GM19193 (cell line): ENCODE data around the gene DENND5B.

Experiments used
- POLR2A ChIP-seq: IDR thresholded peaks from 4 replicates; pipeline ENCODE4 v1.6.1; 2011; ENCODE audit not compliant: insufficient read depth, insufficient read length; ENCODE audit errors: extremely low read depth

DENND5B gene

GRCh38 chr12:31590642-31591379, at the start of gene DENND5B:
DENND5B (minus strand) TSS chr12:31591136; CDS start chr12:31590832, 304 bp downstream.
- peak; percentile 62 for TF ChIP-seq POLR2A

GRCh38 chr12:31634620-31635019, 43.7 kb upstream of the DENND5B start:
- TF ChIP-seq POLR2A = no peak

GRCh38 chr12:31633464-31633863, 42.5 kb upstream of the DENND5B start:
- TF ChIP-seq POLR2A = no peak

- TF ChIP-seq POLR2A = no peak
Observed at GRCh38 chr12:31631809-31632208, 40.9 kb upstream of the DENND5B start.

- no peak for TF ChIP-seq POLR2A
Observed at GRCh38 chr12:31631023-31631724, 40.2 kb upstream of the DENND5B start.

GRCh38 chr12:31629756-31630732, 39.1 kb upstream of the DENND5B start:
- no peak for TF ChIP-seq POLR2A

- no peak for TF ChIP-seq POLR2A
Observed at GRCh38 chr12:31627456-31628054, 36.6 kb upstream of the DENND5B start.

GRCh38 chr12:31626270-31626995, 35.5 kb upstream of the DENND5B start:
- TF ChIP-seq POLR2A = no peak

GRCh38 chr12:31622038-31622437, 31.1 kb upstream of the DENND5B start:
- no peak for TF ChIP-seq POLR2A

GRCh38 chr12:31620311-31620710, 29.4 kb upstream of the DENND5B start:
- no peak for TF ChIP-seq POLR2A

GRCh38 chr12:31618228-31619025, 27.5 kb upstream of the DENND5B start:
- no peak for TF ChIP-seq POLR2A

- TF ChIP-seq POLR2A = no peak
Observed at GRCh38 chr12:31612819-31613218, 21.9 kb upstream of the DENND5B start.

- TF ChIP-seq POLR2A = no peak
Observed at GRCh38 chr12:31605531-31605930, 14.6 kb upstream of the DENND5B start.

GRCh38 chr12:31603546-31604009, 12.6 kb upstream of the DENND5B start:
- TF ChIP-seq POLR2A = no peak

- no peak for TF ChIP-seq POLR2A
Observed at GRCh38 chr12:31600750-31601149, 9.8 kb upstream of the DENND5B start.
